HG02943 (cell line): ENCODE measurements around the gene RALGPS2.
"Not testable (repeated sequence)": the region's sequence is repeated elsewhere in the genome, so short reads cannot be mapped to it uniquely, and the experiment has no call there.

Source experiments
- ATAC-seq: cut with Tn5 transposase; IDR thresholded peaks from one replicate; pipeline ENCODE4 v1.9.1; 2021; ENCODE audit warnings: mild to moderate bottlenecking, low read depth, moderate library complexity; ENCODE audit not compliant: unreplicated experiment

The RALGPS2 gene

DNA sequence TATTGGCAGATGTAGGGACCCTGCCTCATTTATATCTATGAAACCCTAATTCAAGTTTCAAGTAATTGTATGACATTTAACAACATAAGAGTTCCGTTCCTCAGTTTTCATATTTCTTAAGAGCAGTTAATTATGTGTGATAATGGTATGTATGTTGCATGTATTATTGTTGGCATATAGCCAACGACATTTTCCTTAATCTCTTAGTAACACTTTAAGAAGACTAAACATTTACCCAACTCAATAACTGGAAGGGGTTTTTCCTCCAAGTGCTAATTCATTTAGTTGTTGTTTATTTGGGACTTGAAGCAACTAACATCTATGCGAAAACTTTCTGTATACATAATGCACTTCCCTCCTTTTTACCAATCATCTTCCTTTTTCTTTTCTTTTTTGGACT lies 1.5 kb upstream of the RALGPS2 start:
- ATAC-seq = no peak

DNA sequence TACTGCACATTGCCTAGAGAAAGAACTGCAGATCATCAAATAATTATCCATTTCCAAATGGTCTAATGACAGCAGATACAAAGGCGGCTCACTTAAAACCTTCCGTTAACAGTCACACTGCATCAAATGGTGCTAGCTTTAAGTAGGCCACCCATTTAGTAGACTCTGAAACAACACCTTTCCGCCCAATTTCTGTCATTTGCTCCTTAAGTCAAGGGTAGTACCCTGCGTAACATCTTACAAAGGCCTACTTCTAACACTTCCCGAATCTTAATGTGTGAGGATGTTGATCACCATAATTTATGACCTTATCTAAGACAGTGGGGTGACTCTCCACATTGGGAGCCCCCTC lies 692 bp upstream of the RALGPS2 start:
- ATAC-seq = no peak

DNA sequence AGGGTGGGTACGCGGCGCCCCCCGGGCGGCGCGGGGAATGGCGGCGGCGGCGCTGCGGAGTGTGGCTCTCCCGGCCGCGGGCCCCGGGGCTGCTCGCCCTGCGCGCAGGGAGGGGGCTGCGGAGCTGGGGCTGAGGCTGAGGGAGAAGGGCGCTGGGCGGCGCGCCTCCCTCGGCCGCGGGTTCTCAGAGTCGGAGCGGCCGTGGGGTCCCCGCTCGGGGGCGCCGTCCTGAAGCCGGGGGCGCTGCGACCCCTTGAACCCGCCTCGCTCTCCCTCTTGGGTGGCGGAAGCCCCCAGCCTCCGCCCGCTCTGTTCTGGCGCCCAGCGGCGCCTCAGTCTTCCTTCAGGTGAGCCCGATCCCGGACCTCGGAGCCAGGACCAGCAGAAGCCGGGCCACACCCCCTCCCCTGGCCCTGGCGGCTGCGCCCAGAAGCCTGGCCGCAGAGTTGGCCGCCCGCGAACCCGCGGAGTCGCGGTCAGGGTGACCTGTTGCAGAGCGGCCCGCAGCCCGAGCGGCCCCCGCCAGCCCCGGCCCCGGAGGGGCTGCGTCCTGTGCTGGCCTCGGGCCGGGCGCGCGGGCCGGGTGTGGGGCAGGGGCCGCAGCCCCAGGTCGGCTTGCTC lies 532 bp downstream of the RALGPS2 start:
- ATAC-seq = peak; percentile 34

DNA sequence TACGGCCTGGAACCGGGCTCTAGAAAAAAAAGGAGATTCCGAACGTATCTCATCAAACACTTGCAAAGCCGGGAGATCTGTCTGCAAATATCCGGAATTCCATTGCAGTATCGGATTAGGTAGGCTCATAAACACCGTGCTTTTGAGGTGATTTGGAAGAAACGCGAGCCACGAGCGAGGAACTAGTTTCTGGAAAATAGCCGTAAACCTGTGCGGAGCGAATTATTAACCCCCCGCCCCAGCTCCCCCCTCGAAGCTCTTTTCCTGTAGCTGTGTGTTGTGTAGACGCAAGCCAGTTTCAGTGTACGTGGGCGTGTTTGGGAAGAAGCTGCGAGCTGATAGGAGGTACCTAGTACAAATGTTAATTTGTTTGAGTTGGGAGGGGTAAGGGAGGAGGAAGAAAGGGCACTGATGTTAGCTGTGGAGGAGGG lies 1.1 kb downstream of the RALGPS2 start:
- peak; percentile 63 for ATAC-seq

DNA sequence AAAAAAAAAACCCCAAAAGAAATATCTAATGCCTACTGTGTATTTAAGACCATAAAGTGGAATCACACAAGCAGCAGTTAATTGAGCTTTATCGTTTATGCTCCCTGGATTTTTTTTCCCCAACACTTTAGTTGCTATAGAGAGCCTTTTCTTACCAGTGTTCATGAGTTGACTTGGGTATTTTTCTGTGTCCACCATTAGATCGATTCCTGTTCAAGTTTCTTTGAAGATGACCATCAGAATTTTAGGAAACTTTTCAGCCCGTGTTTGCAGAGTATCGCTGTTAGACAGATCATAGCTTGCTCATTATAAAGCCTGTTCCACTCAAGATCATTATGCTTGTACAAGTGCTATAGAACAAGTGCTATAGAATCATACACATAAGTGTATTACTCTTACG lies 1.5 kb downstream of the RALGPS2 start:
- no peak for ATAC-seq

DNA sequence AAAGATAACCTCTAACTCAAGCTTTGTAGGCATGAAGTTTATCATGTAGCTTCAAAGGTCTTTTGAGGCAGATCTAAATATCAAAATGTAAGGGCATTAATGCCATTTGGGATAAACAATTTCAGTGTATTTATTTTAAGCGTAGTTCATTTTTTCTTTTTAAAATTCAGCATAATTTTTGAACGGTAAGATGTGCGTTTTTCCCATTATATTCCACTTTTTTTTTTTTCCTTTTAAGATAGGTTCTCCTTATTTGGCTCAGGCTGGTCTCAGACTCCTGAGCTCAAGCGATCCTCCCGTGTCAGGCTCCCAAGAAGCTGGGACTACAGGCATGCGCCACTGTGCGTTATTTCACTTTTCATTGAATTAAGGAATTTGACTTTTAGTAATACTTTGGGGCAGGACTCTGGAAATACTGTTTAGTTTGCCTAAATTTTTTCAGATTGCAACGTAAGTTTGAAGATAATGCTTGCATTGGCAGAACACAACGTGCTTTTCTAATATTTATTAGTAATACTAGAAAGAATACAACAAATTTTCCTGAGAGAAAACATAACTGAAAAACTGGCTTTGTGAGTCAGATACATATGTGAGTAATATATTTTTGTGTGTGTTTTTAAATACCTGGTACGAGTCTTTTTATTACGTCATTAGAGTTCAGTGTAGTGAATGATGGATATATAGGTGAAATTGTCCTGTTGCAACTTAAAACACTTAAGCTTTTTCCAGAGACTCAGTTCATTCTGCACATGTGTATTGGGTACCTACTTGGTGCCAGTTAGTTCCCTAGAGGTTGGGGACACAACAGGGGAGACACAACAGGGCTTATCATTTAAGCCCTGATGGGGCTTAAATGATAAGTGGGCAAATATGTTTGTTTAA lies 2.2 kb downstream of the RALGPS2 start:
- ATAC-seq = no peak

DNA sequence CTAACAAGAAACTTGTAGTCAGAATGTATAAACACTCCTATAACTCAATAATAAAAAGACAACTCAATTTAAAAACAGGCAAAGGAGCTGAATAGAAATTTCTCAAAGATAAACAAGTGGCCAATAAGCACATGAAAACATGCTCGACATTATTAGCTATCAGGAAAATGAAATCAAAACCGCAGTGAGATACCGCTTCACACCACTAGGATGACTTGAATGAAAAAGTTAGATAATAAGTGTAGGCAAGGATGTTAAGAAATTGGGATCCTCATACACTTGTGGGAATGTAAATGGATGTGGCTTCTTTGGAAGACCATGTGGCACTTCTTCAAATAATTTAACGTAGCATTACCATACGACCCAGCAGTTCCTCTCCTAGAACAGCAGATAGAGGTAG lies 8.9 kb downstream of the RALGPS2 start:
- ATAC-seq = no peak

DNA sequence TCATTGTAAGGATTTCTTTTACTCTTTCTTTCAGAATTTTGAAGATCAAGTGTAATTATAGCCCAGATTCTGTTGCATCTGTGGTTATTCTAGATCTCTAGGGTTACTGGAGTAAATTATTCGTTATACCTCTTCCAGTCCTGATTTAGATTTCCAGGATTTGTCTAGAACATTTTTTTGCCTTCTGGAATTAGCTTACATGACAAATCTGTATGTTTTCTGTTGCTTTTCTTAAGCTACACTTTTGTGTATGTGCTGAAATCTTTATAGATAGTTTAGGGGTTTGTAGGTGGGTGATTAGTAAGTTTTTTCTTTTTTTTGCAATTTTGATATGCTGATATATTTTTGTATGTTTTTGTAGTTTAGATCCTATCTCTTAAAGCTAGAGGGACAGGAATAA lies 13.7 kb downstream of the RALGPS2 start:
- ATAC-seq = no peak

DNA sequence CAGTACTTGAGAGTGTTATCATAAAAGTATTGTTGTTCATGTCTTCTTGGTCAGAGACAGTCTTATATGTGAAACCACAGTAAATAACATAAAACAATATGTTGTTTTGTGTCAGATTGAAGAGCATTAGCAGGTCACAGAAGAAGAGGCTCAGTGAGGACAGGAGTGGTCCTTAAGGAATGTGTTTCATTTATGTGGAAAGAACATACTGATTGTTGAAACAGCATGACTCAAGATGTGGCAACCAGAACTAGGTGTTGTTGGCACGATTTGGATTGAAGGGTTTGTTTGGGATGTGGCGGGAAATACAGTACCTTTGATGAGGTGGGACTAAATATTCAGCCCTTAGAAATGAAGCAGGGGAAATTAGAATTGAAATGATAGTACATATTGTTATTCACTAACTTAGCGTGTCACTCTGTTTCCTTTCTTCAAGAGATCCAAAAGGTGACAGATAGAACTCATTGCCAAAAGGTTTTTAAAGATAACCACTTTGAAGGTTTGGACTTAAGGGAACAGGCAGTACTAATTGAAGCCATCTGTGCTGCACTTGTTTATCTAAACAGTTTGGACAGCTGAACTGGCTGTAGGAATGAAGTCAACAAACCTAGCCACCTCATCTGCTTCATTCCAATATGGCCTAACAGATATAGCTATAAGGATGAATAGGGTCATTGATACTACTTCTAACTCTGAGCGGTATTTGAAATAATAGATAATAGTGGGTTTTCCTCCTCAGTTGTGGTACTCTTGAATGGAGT lies 14.4 kb downstream of the RALGPS2 start:
- no peak for ATAC-seq

DNA sequence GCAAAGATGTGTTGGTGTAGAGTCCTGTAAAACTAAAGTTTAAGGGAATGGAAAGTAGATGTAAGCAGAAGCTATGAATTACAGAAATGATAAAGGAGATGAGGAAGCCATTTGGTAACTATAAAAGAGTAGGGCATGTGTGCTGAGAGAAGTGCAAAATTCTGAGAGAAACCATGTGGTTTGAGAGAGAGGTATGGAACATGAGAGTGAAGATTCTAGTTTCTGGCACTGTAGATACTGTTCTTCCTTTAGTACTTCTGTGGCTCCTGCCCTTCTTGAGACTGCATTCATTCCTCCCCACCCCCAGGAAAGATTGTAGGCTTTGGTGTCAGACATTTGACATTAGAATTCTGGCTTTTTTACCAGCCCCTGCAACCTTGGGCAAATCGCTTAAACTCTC lies 15.4 kb downstream of the RALGPS2 start:
- ATAC-seq = no peak

DNA sequence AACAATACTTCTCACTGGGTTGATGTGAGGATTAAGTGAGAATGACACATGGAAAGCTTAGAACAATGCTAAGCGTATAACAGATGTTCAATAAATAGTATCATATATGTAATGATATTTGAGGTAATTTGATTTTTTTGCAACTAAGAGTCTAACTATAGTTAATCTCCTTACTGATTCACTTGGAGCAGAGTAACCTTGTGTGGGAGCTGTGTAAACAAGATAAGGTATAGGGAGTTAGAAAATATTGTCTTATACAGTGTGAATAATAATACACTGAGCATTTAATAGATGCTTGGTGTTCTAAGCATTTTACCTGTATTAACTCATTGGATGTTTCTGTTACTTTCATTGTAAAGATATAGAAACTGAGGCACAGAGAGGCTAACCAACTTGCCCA lies 15.9 kb downstream of the RALGPS2 start:
- ATAC-seq = no peak

DNA sequence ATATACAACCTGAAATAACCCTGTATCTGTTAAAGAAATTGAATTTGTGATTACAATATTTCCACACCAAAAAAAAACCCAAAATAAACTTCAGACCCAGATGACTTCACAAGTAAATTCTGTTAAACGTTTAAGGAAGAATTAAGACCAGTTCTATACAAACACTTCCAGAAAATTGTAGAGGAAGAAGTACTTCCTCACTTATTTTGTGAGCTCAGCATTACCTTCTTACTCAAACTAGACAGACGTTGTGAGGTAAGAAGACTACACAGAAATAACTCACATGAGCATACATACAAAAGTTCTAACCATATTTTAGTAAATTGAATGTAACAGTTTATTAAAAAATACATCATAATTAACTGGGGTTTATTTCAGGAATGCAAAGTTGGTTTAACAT lies 18.8 kb downstream of the RALGPS2 start:
- no peak for ATAC-seq

DNA sequence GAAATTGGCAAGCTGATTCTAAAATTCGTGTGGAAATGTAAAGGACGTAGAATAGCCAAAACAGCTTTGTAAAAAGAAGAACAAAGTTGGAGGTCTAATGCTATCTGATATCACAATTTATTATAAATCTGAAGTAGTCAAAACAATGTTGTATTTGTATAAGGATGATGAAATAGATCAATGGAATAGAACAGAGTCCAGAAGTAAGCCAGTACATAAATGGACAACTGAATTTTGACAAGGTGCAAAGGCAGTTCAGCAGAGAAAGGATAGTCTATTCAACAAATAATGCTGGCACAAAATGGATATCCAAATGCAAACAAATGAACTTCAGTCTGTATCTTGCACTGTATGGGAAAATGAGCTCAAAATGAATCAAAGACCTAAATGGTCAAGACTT lies 20.2 kb downstream of the RALGPS2 start:
- no peak for ATAC-seq

DNA sequence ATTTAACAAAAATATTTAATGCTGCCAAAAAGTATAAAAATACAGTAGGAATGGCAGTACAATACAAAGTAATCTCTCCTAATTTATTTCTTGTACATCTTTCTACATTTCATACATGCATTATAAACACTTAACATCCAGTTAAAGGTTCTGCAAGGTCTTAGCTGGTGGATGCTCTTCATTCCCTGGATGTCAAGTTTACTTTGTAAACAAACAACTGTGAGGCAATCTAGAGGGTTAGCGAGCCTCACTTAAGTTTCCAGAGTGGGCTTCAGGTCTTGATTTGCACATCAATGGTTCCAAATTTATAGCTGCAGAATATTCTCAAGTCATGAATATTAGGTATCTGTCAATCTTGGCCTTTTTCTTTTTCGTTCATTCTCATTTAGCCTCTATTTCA lies 21.3 kb downstream of the RALGPS2 start:
- no peak for ATAC-seq

DNA sequence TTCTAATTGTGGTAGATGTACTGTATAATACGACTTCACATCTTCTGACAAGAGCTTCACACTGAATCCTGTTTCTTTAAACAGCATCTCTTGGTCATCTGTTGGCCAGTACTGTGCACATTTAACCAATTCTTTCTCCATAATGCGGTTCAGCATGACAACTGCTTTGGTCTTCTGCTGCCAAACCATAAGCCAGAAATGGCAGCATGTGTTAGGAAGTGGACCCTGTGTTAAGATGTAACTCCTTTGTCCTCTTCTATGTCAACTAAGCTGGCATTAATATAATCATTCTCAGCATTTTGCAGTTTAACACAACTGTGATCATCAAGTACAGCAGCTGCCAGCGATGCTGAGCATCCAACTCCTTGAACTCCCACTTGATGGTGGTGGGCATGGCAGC lies 22.3 kb downstream of the RALGPS2 start:
- not testable (repeated sequence) for ATAC-seq

DNA sequence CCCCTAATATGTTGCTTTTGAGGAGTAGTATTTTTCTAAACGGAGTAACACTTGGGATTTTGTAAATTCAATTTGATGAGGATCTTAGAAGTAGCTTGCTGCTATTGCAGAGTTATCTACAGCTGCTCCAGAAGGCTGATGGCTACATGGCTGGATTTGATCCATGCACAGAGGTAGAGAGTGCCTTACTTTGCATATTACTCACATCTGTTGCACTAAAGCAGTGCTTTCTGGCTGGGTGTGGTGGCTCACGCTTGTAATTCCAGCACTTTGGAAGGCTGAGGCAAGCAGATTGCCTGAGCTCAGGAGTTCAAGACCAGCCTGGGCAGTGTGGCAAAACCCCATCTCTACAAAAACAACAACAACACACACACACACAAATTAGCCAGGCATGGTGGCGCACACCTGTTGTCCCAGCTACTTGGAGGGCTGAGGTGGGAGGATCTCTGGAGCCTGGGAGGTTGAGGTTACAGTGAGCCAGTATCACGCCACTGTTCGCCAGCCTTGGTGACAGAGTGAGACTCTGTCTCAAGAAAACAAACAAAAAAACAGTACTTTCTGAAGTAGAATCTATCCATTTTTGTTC lies 24.6 kb downstream of the RALGPS2 start:
- no peak for ATAC-seq

DNA sequence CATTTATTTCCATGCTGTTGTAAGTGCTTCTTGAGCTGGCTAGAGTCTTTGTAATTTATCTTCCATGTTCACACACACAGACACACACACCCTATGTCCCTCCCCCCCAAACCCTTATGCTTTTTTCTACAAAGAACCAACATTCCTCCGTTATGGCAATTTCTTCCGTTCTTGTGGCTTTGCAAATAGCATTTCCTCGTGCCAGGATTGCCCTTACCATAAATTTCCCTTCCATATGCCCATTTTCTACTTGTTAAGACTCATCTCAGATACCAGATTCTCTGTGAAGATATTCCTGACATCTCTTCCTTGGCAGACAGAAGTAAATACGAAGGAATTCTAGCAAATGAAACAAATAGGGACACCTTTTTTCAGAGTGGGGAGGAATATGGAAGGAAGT lies 26.0 kb downstream of the RALGPS2 start:
- ATAC-seq = no peak

DNA sequence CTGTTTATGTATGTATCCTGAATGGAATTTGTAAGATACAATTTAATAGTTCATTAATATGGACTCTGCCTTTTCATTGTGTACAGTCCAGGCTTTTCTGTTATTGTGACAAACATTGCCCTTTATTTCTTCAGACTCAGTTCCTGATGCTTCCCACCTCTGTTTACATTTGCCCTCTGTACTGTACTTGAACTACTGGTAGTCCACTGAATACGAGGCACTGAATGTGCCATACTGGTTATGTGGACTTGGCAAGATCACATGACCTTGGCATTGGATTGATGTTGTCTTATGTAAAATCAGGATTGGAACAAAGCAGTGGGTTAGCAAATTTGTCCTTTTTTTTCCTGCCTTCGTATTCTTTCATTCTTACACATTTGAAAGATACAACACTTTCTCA lies 27.8 kb downstream of the RALGPS2 start:
- ATAC-seq = no peak

DNA sequence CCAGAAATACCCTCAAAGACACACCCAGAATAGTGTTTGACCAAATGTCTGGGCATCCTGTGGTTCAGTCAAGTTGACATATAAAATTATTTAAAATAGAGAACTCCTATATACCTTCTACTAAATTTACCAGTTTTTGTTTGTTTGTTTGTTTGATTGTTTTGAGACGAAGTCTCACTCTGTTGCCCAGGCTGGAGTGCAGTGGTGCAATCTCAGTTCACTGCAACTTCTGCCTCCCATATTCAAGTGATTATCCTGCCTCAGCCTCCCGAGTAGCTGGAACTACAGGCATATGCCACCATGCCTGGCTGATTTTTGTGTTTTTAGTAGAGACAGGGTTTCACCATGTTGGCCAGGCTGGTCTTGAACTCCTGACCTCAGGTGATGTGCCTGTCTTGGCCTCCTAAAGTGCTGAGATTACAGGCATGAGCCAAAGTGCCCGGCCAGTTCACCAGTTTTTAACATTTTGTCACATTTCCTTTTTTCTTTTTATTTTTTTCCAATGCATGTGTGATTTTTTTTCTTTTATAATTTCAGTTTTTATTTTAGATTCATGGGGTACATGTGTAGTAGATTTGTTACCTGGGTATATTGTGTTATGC lies 29.7 kb downstream of the RALGPS2 start:
- not testable (repeated sequence) for ATAC-seq

DNA sequence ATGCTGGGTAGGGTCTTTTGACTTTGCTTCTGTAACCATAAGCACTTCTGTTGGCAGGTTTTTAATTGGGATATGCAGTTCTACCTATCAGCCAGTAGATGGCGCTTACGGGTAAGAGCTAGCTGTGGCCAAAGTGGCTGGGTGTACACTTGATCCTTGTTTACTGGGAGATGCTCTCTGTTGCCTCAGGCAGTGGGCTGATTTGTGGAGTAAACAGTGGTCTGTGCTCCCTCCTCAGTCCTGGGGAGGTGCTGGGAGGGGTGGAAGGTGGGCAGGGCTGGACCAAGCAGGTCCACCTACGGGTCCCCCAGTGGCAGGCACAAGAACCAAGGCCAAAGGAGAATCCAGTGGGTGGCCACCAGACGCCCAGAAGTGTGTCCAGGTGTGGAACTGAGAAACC lies 43.4 kb downstream of the RALGPS2 start:
- no peak for ATAC-seq

DNA sequence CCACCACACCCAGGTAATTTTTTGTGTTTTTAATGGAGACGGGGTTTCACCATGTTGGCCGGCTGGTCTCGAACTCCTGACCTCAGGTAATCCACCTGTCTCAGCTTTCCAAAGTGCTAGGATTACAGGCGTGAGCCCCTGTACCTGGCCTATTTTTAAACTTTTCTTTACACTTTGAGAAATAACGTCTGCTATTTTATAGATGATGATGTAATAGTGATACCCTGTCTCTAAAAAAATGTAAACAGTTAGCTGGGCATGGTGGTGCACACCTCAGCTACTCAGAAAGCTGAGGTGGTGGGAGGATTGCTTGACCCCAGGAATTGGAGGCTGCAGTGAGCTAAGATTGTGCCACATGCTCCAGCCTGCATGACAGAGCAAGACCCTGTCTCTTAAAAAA lies 47.9 kb downstream of the RALGPS2 start:
- ATAC-seq = no peak
